ENCODE results near the gene FKBP15. TPM values are rescaled to one million over a fixed set of nuclear protein-coding genes. Genes with fewer than 3 reads are reported as not detected.
A peak's percentile ranks its signal among the peaks of the same experiment; 100 is the strongest.

FKBP15 gene
- total RNA-seq, 3 donors from 2014 or later, result 23.3 to 41.0 (median 36.8) TPM

DNA sequence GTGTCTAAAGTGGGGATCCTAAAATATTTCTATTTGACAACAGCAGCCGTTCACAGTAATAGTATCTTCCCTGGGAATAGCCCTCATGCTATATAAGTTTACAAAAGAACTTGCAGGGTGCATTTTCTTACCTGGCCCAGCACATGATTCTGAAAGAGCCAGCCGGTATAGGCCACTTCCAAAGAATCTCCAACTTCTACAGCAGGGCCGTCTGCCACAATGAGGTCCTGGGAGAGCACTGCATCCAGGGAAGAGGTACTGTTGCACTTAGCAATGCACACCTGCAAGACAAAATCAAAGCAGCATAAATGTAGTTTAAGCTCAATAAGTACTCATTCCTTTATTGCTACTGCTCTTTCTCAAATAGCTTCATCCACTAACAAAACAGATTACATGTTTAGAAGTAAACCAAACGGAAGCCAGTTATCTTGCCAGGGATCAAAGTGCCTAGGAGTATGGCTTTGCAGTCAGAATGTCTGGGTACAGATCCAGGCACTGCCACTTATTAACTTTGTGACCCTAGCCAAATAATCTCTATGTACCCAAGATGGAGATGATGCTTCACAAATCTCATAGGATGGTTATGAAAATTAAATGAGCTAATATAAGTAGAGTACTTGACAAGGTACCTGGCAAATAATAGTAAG, 21.3 kb downstream of the FKBP15 start:
- Histone ChIP-seq H3K27ac (no peak overlapping the region), H3K4me1 (no peaks in the 10 kb centered on the region), H3K27me3 (no peaks in the 10 kb centered on the region), H3K4me3 (no peak overlapping the region), H3K36me3 (no peaks in the 10 kb centered on the region), H3K9me3 (no peaks in the 10 kb centered on the region)
- no peak for DNase-seq (ENCODE audit: low spot score in 2 of 2)
- TF ChIP-seq, protein P1, sequence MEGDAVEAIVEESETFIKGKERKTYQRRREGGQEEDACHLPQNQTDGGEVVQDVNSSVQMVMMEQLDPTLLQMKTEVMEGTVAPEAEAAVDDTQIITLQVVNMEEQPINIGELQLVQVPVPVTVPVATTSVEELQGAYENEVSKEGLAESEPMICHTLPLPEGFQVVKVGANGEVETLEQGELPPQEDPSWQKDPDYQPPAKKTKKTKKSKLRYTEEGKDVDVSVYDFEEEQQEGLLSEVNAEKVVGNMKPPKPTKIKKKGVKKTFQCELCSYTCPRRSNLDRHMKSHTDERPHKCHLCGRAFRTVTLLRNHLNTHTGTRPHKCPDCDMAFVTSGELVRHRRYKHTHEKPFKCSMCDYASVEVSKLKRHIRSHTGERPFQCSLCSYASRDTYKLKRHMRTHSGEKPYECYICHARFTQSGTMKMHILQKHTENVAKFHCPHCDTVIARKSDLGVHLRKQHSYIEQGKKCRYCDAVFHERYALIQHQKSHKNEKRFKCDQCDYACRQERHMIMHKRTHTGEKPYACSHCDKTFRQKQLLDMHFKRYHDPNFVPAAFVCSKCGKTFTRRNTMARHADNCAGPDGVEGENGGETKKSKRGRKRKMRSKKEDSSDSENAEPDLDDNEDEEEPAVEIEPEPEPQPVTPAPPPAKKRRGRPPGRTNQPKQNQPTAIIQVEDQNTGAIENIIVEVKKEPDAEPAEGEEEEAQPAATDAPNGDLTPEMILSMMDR (IDR thresholded peaks at IDR 0.05), result no peak
- TF ChIP-seq POLR2AphosphoS5 (IDR thresholded peaks at IDR 0.05) (no peak), POLR2A (IDR thresholded peaks at IDR 0.05) (no peak)
- intact Hi-C loops (cut with DNase I; ENCODE audit: low total_unique reads), result no loop called here

DNA sequence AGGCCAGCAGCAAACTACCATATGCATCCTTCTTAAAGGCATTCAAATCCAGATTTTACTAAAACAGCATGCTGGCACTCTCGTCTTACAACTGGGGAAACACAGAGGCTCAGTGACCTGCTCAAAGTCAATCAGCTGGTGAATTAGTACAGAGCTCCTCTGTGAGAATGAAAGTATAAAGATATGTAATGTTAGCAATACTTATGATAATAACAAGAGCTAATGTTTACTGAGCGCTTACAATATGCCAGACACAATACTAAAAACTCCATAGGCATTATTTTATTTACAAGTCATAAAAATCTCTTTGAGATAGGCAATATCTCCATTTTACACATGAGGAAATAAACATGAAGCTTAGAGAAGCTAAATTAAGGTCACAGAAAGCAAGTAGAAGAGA, 28.6 kb downstream of the FKBP15 start:
- no peaks in the 10 kb centered on the region for H3K36me3 ChIP-seq
- intact Hi-C loops (cut with DNase I; ENCODE audit: low total_unique reads), result no loop called here
- DNase-seq (ENCODE audit: low spot score in 2 of 2), result no peak

DNA sequence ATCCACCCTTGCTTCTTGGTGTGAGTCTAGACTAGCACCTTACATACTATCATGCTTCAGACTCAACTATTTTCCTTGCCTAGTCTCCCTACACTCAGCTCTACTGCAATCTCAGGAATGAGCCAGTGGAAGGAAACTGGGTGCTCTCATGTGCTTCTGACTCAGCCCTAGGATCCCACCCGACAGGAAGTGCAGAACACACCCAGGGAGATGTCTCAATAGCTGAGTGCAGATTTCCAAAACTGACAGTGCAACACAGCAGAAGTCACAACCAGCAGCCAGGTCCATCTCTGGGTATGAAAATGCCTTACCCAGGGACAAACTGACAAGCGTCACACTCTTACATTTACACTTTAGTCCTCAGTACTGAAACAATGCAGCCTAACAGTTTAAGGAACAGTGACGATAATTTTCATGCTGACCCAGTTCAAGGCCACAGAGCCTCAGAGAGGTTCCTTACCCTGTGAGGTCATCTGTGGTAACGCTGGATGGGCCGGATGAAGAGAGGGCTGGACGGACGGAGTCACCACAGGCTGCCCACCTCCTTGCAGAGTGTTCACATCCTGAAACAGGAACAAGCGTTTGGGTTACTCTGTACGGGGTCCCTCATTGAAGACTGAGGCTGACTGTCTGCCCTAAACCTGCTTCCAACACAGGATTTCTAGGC, 33.0 kb downstream of the FKBP15 start:
- H3K36me3 ChIP-seq, result peaks cover 4% of the 10 kb centered on the region
- H3K27me3 ChIP-seq, result no peaks in the 10 kb centered on the region
- intact Hi-C loops (cut with DNase I; ENCODE audit: low total_unique reads), result no loop called here
- TF ChIP-seq, protein P1 (IDR thresholded peaks at IDR 0.05), result no peak
- TF ChIP-seq POLR2AphosphoS5 (IDR thresholded peaks at IDR 0.05), result peak in 1 of 3 donors; percentile 62
- no peak for TF ChIP-seq POLR2A (IDR thresholded peaks at IDR 0.05)
- no peak for DNase-seq (ENCODE audit: low spot score in 2 of 2)
- no peaks in the 10 kb centered on the region for H3K4me1 ChIP-seq
- H3K27ac ChIP-seq, result peak overlapping the region in 1 of 2 donors; percentile 41
- no peaks in the 10 kb centered on the region for H3K9me3 ChIP-seq
- peak overlapping the region in 1 of 3 donors; percentile 27 for H3K4me3 ChIP-seq

More for the DNA sequence above, 28.6 kb downstream of the FKBP15 start:
- Histone ChIP-seq H3K27me3 (no peaks in the 10 kb centered on the region), H3K4me3 (no peak overlapping the region), H3K27ac (no peak overlapping the region), H3K9me3 (no peaks in the 10 kb centered on the region), H3K4me1 (no peaks in the 10 kb centered on the region)
- TF ChIP-seq, protein P1 (IDR thresholded peaks at IDR 0.05), result no peak
- TF ChIP-seq POLR2AphosphoS5 (IDR thresholded peaks at IDR 0.05), result no peak
- no peak for TF ChIP-seq POLR2A (IDR thresholded peaks at IDR 0.05)

DNA sequence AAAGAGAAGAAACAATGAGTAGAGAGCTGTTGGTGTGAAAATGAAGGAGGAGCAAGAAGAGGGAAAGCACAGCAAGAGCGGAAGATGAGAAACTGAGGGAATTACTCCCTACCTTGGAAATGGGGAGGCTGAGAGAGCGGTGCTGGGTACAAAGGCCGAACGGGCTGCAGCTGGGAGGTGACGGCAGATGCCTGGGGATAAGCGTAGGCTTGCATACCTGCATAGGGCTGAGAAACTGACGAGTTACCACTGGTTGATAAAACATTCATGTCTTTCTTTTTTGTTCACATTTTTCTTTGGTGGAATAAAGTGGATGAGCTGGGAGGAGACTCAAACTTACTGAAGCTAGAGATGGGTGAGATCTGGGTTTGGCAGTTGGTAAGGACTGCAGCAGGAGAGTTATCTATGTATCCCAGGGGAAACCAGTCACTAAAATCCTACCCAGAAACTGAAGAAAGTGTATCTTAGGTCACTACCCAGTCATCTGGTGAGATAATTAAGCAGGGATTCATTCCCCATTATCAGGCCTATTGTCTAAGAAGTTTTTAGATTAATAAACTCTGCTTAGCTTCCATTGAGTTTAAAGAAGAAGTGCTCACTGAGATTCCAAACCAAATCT, 34.8 kb downstream of the FKBP15 start:
- Histone ChIP-seq H3K4me3 (no peak overlapping the region), H3K27ac (no peak overlapping the region), H3K27me3 (no peaks in the 10 kb centered on the region), H3K9me3 (no peaks in the 10 kb centered on the region), H3K4me1 (no peaks in the 10 kb centered on the region), H3K36me3 (peaks cover 16% of the 10 kb centered on the region)
- DNase-seq (ENCODE audit: low spot score in 2 of 2), result no peak
- TF ChIP-seq POLR2A (IDR thresholded peaks at IDR 0.05), result no peak
- TF ChIP-seq POLR2AphosphoS5 (IDR thresholded peaks at IDR 0.05), result no peak
- TF ChIP-seq, protein P1 (IDR thresholded peaks at IDR 0.05), result no peak
- intact Hi-C loops (cut with DNase I; ENCODE audit: low total_unique reads), result no loop called here

DNA sequence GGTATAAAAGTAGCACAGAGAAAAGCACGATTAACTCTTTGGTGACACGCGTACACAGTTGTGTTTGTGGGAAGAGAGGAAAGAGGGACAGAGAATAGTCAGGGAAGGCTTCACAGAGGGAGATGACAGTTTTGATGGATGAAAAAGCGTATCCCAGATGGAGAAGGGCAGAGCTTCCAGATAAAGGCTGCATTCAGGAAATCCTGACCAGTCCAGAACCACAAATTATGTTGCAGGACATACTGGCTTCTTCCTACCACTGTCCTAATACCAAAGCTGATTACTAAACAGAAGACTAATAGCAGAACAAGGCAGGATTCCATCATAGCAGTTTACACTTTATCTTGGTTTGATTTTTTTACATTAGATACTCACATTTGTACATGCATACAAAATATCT, 35.8 kb downstream of the FKBP15 start:
- Histone ChIP-seq H3K4me1 (no peaks in the 10 kb centered on the region), H3K36me3 (peaks cover 16% of the 10 kb centered on the region), H3K9me3 (no peaks in the 10 kb centered on the region), H3K27ac (no peak overlapping the region), H3K27me3 (no peaks in the 10 kb centered on the region), H3K4me3 (no peak overlapping the region)
- DNase-seq (ENCODE audit: low spot score in 2 of 2), result no peak
- intact Hi-C loops (cut with DNase I; ENCODE audit: low total_unique reads), result no loop called here
- TF ChIP-seq, protein P1 (IDR thresholded peaks at IDR 0.05), result no peak
- TF ChIP-seq POLR2A (IDR thresholded peaks at IDR 0.05) (no peak), POLR2AphosphoS5 (IDR thresholded peaks at IDR 0.05) (no peak)
